ENCODE measurements around the gene TMEM116.
A peak's percentile ranks its signal among the peaks of the same experiment; 100 is the strongest.
"Not testable (repeated sequence)": the region's sequence is repeated elsewhere in the genome, so short reads cannot be mapped to it uniquely, and the experiment has no call there.

The TMEM116 gene

DNA sequence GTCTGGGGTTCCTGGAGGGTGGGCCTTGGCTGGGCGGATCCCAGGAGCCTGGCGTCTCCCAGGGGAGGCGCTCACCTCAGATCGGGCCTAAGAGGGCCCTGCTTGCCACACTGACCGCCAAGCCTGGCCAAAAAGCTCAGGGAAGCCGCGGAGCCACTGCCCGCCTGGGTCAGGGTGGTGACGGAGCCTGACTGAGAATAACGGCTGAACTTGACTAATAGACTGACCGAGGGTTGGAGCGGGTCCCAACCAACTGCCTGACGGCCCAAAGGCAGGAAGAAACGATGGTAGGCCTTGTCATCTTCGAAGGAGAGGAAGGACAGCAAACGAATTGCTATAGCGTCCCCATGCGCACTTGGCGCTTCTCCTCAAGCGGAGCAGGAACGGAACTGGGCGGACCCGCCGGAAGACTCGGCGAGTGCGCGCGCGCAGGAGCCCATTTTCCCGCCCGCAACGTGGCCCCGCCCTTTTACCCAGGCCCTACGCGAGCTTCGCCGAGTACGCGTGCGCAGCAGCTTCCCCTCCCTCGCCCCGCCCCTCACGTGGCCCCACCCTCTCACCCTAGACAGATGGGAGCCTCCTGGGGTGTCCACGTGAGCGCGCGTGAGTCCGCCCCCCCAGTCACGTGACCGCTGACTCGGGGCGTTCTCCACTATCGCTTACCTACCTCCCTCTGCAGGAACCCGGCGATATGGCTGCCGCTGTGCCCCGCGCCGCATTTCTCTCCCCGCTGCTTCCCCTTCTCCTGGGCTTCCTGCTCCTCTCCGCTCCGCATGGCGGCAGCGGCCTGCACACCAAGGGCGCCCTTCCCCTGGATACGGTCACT, at the start of gene TMEM116, which contains the start of gene ERP29:
TMEM116 (minus strand) TSS at position 391 of the 826 bp plus-strand sequence. CDS start 7,895 bp downstream, outside the sequence.
ERP29 (plus strand) TSS at position 652 of the 826 bp plus-strand sequence; CDS start at position 692, 40 bp downstream.
- DNase-seq = peak; percentile 100

DNA sequence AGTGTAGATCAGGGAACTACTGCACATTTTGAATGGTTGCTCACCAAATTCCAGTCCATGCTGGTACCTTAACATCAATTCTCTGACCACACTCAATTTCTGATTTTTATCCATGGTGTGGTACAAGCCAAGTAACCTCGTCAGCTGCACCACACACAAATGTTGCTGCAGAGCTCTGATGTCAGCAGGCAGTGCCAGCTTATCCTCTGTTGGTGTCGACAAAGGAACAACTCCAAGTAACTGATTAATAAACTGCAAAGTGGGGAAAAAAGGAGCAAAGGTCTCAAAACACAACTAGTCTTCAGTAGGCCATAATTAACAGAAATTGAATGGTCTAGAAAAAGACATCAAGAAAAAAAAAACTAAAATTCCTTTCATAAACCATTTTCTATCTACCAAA, 48.2 kb upstream of the TMEM116 start:
- no peak for DNase-seq

DNA sequence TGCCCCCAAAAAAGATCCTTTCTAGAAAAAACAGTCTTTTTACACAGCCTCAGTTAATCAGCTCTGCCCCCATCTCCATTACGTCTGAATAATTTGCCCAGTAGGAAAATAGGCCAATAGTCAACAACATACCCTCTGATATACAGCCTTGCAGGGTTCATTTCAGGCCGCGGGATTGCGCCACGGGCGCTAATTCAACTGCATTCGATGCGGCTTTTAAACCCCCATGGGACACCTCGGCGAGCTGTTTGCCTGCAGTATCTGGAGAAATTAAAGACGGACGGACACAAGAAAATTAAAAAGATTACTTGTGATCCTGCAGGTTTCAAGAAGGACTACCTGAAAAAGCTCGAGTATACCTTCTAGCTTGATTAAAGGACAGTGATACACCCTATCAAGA, 36.4 kb upstream of the TMEM116 start:
- no peak for DNase-seq

DNA sequence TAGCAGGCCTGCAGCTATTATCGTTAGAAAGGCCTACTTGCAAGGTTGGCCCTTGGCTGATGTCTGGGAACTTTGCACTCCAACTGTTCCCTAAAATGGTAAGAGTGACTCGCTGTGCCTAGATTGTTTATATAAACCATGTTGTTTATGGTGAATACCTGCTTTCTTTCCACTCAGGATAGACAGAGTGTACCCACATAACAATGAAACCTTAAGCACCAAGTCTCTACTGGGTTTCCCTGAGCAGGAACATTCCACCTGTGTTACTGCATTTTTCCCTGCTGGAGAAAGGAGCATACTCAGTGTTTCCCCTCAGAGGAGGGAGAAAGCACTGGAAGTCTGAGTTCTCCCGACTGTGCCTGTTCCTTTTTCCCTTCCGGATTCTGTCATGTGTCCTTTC, 33.0 kb upstream of the TMEM116 start:
- no peak for DNase-seq

DNA sequence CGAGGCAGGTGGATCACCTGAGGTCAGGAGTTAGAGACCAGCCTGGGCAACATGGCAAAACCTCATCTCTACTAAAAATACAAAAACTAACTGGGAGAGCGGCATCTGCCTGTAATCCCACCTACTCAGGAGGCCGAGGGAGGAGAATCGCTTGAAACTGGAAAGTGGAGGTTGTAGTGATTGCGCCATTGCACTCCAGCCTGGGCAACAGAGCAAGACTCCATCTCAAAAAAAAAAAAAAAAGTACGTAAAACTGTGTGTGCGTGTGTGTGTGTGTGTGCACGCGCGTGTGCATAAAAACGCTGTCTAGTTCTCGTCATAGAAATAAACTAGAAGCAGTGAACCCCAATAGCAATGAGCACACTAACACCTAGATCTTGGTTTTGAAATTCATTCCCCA, 23.6 kb upstream of the TMEM116 start:
- DNase-seq = not testable (repeated sequence)

DNA sequence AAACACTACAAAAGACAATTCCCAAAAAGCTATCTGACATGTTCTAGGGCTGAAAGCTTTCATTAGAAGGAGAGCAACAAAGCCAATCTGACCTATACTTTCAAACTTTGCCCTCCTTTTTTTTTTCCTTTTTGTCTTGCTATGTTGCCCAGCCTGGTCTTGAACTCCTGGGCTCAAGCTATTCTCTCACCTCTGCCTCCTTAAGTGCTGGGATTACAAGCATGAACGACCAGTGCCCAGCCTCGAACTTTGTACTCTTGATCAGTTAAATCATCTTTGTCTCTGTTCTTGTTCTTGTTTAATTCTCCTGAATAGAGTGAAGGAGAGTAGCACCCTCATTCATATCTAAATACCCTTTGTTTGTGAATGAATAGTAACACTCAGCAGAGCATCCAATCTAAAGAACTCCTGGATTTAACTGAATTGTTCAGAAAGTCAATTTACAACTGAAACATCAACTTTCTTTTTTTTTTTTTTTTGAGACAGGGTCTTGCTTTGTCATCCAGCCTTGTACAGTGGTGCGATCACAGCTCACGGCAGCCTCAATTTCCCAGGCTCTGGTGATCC, 22.3 kb upstream of the TMEM116 start:
- DNase-seq = no peak

DNA sequence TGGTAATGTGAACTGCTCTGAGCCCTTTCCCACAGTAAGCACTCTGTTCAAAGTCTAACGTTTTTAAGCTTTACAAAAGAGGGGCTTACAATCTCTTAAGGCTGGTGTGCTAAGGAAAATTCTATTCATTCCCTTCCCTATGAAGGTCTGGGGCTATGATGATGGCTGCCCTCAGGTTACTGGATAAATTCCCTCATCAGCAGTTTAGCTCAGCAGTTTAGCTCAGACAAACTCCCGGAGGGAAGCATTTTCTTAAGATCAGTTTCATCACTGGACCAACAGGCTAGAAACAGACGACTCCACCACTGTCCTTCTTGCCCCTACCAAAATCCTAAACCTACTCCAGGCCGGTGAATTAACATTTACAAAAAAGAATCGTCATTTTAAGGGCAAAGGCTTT, 19.3 kb upstream of the TMEM116 start:
- no peak for DNase-seq

DNA sequence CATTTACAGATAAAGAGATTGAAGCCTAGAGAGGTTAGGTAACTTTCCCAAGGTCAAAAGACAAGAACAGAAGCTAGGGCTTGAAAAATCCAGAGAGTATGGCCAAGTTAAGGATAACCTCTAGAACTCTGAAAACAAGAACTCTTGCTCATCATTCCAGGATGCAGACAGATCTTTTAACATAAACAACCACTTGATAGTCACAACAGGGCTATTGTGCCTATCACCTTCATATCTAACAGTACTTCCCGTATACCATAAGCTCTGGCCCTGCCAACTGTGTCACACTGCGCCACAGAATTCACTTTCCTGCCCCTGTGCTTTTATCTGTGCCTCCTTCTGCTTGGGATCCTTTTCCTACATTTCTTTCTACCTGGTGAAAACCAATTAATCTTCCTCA, 18.5 kb upstream of the TMEM116 start:
- no peak for DNase-seq

DNA sequence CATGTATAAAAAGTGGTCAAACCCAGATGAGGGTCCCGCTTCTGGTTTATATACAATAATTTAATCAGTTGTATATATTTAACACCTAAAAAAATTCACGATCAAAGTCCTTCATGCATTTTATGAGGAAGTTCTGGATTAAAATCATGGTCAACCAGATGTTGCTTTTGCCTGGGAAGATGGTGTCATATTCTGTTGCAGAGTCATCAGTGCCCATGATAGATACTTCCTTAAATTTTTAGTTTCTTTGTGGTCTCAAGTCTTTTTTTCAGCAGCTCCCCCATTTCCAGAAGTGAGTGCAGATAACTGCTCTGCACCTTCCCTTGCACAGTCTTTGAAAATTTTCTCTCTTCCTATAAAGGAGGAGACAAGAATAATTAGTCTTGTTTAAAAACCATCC, 16.3 kb upstream of the TMEM116 start:
- DNase-seq = no peak

DNA sequence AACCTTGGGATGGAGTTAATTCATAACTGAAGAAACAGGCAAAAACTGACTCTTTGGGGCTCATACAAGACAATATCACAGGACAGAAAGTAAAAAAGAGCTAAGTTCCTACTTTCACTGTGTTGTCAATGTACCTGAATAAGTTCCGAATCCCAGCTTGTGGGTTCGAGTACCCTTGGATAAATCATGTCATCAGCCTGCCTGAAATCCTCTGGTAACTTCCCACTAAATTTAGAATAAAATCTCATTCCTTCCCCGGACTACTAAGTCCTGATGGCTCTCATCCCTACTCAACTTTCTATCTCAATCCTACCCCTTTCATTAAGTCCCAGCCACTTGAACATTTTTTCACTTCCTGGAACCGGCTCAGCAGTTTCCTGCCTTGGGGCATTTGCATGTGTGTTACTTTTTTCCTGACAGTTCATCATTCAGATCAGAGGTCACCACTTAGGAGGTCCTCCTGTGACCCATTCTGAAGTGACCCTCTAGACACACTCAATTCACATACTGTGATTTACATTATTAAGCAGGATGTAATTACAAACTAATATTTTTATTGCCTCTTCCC, 12.9 kb upstream of the TMEM116 start:
- peak in 1 of 2 donors; percentile 19 for DNase-seq

DNA sequence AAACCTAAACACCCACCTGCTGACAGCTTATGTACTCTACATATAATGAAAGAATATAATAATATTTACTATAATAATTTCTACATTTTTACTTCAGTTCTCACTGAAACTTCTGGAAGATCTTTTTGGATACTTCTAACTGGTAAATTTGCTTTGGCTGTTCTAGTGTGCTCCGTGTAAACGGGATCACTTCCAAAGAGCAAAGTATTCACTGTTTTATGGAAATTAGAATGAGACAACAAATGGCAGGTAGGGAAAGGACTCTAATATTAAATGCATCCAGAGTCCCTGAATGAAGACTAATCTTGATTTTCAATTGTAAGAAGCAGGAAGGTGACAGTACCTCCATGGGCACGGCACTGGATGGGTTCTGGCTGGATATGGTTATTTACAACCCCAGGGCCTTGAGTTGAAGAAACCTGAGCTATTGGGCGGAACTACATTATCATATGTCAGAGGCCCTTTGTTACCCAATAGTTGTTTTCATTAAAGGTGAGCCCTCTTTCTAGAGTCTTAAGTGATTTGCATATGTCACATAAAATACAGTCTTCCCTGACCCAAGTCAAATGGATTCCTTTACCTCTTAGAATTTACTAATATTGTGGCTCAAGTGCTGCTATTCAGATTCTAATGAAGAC, 10.9 kb upstream of the TMEM116 start:
- DNase-seq = no peak

DNA sequence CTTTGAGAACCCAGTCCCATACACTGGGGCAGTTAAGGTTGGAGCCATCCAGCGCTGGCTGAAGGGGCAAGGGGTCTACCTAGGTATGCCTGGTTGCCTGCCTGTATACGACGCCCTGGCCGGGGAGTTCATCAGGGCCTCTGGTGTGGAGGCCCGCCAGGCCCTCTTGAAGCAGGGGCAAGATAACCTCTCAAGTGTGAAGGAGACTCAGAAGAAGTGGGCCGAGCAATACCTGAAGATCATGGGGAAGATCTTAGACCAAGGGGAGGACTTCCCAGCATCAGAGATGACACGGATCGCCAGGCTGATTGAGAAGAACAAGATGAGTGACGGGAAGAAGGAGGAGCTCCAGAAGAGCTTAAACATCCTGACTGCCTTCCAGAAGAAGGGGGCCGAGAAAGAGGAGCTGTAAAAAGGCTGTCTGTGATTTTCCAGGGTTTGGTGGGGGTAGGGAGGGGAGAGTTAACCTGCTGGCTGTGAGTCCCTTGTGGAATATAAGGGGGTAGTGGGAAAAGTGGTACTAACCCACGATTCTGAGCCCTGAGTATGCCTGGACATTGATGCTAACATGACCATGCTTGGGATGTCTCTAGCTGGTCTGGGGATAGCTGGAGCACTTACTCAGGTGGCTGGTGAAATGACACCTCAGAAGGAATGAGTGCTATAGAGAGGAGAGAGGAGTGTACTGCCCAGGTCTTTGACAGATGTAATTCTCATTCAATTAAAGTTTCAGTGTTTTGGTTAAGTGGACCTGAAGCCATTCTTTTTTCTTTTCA, 9.5 kb upstream of the TMEM116 start:
- DNase-seq = no peak

DNA sequence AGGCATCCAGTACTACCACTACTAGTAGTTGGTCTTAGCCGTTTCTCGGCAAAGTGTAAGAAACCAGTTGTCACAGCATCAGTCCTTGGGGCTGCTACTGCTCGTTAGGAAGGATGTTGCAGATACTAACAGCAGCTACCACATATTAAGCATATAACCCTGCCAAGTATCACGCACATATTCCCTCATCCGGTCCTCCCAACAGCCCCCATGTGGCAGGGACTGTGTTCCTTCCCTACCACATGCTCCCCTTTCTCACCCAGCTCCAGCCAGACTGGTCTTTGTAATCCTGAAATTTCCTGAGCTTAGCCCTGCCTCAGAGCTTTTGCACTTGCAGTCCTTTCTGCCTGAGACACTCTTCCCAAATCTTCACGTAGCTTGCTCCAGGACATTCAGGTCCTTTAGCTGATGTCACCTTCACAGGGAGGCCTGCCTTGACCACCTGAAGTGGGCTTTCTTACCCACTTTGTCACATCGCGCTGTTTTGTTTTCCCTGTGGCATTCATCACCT, 8.0 kb upstream of the TMEM116 start:
- no peak for DNase-seq

DNA sequence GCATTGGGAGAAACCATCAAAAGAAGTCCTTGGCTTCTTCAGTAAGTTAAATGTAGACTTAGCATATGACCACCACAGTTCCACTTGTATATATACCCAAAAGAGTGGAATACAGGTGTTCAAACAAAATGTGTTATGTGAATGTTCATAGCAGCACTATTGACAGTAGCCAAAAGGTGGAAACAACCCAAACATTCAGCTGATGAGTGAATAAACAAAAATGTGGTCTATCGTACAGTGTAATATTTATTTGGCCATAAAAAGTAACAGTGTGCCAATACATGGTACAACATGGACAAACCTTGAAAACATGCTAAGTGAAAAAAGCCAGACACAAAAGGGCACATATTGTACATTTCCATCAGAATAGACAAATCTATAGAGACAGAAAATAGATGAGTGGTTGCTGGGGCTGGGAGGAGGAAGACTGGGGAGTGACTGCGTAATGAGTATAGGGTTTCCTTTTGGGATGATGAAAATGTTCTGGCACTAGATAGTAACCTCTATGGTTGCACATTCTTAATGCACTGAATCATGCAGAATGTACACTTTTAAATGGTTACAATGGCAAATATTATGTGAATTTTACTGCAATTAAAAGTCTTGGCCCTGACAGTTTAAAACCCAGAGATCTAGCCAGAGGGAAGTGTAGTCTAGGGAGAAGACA, 5.7 kb upstream of the TMEM116 start:
- no peak for DNase-seq

DNA sequence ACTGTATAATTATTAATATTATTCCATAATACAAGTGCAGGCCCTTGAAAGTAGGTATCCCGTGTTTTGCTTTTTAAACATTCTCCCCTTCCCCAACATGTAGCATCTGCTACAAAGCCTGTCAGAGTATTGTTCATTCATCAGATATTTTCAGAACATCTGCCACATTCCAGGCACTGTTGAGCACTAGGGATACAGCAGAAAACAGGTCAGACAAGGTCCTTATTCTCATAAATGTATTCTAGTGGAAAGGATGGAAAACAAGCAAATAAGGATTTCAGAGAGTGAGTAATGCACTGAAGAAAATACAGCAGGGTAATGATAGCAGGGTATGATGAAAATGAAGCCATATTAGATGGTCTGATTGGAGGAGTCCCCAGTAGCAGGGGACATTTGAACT, 4.1 kb upstream of the TMEM116 start:
- no peak for DNase-seq

DNA sequence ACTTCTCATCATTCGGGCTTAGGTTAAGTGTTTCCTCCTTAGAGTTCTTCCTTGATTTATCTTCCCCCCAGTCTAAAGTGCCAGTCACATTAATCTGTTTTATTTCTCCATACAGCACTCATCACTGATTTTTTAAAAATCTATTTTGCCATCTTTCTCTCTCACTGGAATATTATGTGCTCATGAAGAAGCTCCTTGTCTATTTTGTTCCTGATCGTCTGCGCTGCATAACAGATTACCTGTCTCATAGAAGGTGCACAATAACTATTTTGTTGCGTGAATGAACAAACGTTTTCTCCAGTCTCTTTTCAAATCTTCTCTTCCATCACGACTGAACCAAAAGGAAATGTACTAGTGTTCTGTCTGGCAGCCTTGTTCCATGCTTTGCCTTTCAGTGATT, 3.0 kb upstream of the TMEM116 start:
- no peak for DNase-seq

DNA sequence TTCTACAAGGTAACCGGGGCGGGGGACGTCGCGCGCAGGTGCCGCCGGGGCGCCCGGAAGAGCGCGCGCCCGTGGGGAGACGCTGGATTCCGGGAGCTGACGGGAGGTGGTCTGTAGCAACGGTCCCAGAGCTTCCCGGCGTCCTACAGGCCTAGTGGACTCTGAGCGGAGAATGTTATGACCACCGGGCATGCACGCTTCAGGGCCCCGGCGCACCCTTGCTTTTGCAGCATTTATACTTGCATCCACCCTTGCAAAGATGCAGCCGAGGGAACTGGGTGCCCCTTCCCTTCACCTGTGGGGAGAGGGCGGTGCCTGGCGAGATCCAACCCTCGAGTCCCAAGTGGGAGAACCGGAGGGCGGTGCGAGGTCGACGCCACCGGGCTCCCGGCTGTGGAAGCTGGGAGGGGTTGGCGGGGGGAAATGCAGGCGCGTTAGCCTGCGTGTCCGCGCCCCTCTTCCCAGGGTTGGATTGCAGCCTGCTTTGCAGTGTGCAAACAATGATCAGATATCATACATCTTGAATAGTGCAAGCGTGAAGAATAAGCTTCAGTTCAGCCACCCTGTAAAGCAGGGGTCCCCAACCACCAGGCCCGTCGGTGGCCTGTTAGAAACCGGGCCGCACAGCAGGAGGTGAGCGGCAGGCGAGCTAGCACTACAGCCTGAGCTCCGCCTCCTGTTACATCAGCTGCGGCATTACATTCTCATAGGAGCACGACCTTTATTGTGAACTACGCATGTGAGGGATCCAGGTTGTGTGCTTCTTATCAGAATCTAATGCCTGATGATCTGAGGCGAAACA, 837 bp upstream of the TMEM116 start:
- peak; percentile 73 to 81 for DNase-seq

DNA sequence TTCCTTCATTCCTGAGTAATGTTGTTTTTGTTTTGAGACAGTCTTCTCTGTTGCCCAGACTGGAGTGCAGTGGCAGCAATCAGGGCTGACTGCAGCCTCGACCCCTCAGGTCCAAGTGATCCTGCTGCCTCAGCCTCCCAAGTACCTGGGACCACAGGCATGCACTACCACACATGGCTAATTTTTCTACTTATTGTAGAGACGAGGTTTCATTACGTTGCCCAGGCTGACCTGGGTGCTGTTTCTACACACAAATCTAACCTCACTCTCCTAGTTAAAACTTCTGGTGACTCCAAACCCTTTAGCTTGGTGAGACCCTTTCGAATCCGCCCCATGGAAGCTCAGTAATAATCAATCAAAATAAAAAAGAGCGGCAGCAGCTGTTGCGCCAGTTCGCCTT, 1.3 kb downstream of the TMEM116 start:
- DNase-seq = no peak

DNA sequence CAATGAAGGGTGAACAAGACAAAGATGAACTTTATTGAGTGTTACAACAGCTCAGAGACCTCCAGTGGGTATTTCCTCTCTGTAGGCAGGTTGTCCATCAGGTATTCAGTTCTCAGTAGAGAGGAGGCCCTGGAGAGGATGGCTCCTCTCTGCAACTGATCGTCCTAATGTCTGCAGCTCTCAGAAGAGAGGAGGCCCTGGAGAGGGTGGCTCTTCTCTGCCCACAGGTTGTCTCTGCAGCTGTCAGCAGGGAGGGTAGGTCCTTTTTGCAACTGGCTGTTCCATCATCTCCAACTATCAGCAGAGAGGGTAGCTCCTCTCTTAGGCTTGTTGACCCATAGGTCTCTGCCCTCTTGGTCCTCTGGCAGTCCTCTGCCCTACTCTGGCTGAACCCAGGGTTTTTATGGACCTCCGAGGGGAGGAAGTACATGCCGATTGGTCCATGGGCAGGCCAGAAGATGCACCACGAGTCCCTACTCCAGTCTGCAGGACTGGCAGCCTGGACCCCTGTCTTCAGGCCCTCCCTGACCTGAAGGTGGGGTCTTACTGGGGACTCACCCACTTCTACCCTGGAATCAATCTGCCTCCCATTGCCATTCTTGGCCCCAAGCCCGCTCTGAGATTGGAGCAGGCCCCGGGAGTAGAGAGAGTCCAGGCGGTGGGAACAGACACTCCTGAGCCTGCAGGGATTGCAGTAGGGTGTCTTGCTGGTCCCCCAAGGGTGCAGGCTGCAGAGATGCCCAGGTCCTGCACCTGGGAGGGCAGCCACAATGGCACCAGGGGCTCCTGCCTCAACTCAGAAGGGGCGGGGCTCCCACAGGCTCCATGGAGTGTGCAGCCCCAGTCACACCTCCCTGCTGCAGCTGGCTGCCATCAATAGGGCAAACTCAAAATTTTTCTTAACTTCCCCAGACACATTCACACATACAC, 2.3 kb downstream of the TMEM116 start:
- no peak for DNase-seq

DNA sequence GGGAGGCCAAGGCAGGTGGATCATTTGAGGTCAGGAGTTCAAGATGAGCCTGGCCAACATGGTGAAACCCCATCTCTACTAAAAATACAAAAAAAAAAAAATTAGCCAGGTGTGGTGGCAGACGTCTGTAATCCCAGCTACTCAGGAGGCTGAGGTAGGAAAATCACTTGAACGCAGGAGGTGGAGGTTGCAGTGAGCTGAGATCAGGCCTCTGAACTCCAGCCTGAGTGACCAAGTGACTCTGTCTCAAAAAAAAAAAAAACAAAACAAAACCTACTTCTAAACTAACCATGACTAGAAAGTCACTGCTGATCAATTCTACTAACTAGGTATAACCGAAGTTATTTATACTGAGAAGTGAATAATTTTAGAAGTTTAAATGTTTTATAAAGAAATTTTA, 3.4 kb downstream of the TMEM116 start:
- DNase-seq = not testable (repeated sequence)

Data from CD4-positive, alpha-beta T cell treated with Interferon alpha-2 for 1 hour (primary cell).